NCI-H1694 (cell line): ENCODE measurements around the gene PDE6D.
A peak's percentile ranks its signal among the peaks of the same experiment; 100 is the strongest.

Experiments
- DNase-seq: peaks from one replicate; lab custom pipeline; 2025; lab: John Stamatoyannopoulos, UW

PDE6D gene

DNA sequence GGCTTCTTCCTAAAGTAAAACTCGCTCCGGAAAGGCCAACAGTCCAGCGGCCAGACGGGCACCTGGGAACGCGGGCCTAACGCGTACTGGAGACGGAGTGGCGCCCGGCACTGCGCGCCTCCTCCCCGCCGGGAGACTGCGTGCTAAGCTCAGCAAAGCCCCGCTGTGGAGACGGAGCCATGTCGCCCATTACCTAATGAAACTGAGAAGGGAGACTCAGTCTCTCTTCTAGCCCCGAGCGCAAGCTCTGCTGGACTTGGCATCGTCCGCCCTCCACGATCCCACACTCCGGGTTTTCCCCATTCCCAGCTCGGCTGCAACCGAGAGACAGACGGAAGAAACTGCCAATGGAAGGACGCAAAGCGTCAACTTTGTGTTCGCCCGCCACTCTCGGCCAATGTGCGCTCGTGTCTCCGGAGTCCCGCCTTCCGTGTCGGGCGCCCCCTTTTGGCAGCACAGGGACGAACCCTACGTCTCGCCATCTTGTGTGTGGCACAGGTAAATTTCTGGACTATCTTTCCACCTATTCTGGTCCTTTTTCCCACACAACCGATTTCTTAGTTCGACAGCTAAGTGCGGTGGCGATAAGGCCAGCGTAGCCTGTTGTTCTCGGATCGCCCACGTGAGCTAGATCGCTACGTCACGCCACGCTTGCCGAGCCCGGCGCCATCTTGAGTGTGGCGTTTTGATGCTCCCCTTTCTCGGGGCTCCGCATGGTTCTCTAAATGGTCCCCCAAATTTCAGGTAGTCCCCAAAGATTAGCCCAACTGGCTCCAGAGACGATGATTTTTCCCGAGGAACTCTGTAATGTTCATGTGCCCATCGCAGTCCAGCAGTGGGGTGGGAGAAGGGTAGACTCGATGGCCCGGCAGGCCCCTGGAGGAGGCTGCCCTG is 74.1 kb downstream of the PDE6D start:
- DNase-seq = peak; percentile 97

DNA sequence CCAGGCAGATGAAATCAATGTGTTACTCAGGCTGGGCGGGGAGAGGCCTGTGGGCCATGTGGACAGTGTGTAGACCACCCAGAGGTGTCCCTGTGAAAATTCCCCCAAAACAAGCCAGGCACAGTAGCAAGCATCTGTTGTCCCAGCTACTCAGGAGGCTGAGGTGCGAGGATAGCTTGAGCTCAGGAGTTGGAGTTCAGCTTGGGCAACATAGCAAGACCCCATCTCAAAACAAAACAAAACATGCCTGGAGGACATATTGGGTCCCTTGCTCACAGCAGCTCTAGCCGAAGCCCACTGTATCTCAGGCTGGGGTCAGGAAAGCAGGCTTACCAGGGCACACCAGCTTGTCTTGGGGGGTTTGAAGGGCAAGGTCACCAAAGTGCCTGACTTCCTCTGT is 77.1 kb downstream of the PDE6D start:
- no peak for DNase-seq

DNA sequence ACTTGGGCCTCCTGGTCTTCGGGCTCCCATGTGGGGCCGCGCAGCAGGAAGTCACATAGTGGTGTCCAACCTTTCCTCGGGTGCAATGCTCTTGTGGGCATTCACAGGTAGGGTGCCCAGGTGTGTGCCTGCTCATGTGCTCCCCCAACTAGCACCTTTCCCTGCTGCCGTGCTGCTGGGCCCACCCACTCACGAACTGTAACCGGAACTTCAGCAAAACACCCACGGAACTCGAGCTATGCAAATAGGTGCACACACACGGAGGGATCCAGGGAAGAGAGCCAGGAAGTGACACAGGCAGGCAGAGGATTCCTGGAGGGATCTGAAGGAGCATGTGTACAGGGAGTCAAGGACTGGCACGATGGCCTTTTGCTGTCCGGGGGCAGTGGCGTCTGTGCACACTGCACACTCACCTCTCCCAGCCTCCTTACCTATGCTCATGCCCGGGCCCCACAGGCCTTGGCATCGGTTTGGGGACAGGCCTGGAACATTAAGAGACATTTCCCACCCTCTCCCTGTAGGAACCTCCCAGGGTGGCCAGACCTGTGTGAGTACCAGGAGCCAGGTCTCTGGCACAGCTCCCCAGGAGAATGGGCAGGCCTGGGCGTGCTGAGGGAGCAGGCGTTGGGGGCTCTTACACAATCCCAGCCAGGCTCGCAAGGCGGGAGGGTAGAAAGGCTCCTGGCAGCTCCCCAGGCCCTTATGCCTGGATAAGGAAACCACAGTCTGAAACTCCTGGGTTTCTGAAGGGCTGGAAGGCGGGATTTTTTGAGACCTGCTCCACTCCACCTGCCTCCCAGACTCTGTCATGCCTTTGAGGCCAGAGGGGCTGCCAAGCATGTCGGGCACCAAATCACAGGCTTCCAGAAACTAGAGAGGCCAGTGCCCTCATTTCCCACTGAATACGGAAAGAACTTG is 79.4 kb downstream of the PDE6D start:
- DNase-seq = peak; percentile 83

DNA sequence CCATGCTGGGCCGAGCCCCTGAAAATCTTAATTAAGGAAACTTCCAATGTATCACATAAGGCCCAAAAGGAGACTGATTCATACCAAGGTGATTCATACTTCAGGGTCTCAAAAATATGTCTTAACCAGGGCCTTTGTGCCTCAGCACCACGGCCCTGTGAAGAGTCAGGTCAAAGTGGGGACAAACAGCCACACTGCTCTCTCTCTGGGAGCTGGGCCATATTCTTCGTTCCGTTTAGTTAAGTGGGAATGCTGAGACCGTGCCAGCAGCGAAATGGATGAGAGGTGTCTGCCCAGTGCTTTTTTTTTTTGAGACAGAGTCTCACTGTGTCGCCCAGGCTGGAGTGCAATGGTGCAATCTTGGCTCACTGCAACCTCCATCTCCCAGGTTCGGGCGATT is 82.1 kb downstream of the PDE6D start:
- no peak for DNase-seq

DNA sequence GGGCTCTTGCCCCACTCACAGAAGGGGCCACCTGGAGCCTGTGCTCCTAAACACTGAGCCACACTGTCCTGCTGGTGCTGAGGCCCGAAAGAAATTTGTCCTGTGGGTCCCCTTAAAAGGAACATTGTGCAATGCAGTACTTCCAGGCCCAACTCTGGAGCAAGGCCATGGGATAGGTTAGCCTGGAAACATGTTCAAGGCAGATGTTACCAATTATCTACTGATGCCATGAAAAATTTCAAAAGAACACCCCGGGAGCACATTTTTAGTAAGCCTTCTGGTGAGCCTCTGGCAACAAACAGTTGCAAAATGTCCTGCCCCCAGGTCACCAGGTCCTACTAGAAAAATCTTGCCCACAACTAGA is 85.1 kb downstream of the PDE6D start:
- no peak for DNase-seq

DNA sequence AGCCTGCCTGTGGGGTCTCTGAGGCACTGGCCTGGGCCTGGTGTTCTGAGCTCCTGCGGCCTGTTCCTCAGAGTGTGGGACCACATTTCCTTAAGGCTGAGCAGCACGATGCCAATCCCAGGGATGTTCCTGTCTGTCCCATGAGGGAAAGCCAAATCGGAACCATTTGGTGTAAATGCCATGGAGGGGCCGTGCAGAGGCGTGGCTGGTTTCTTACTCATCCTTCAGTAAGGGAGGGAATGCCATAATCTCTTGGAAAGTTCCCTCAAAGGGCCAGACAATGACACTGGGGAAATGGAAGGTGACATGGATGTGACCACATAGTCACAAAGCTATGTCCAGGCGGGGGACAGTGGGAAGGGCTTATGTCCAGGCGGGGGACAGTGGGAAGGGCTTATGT is 87.1 kb downstream of the PDE6D start:
- no peak for DNase-seq

DNA sequence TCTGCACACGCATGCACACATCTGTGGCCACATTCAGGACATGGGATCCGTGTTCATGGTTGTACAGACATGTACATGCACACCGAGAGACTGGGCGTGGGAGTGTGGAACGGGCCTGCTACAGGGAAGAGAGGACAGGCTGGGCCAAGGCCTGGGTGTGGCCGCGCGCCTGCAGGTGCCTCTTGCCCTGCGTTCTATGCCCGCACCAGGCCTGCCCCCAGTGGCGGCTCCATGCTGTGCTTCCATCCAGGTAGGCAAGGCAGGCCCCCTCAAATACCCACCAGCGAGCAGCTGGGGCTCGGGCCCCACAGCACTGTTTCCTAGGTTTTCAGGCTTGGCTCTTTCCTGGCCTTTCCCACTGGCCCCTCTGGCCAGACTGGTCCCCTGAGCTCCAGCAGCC is 88.2 kb downstream of the PDE6D start:
- no peak for DNase-seq

DNA sequence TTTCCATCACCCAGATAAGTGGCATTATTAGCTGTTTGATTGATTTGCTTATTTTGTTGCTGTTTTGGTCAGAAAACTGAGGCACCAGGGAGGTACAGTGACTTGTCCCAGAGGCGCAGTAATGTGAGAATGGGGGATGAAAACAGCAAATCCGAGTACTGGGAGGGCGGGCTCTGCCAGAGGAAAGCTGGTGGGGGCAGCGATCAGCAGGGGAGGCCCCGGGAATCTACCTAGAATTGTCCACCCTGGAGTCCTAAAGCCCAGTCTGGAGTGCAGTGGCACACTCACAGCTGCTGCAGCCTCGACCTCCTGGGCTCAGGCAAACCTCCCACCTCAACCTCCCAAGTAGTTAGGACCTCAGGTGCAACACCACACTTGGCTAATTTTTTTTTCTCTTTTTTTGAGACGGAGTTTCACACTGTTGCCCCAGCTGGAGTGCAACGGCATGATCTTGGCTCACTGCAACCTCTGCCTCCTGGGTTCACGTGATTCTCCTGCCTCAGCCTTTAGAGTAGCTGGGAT is 89.8 kb downstream of the PDE6D start:
- no peak for DNase-seq

DNA sequence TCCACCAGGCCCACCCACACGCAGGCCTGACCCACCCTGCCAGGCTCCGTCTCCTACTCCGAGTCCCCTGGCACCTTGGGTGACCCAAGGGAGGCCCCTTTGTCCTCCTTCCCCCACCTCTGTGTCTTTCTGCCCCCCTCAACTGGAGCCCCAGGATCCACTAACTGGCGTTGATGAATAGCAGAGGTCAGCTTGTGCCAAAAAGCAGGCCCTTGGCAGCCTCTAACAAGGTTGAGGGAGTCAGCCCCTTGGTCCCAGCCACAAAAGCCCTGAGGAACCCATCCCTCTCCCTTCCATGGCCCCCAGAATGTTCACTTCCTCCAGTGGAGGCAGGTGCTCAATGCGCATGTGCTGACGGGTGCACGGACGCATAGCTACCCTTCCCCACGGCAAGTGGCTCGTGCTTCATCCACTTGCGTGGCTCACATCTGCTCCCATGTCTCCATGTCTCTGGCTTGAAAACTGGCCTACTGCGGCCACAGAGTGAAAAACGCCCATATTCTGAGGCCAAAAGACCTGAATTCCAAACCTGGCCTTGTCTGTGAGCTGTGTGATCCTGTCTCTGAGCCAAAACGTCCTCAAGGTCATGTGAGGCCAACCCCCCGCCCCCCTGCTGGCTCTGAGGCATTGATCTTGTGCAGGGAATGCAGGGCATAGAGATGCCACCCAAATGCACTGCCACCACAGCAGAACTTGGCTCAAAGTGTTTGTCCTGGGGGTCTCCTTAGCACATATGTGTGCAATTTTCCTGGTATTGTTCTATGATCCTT is 91.8 kb downstream of the PDE6D start:
- DNase-seq = no peak

DNA sequence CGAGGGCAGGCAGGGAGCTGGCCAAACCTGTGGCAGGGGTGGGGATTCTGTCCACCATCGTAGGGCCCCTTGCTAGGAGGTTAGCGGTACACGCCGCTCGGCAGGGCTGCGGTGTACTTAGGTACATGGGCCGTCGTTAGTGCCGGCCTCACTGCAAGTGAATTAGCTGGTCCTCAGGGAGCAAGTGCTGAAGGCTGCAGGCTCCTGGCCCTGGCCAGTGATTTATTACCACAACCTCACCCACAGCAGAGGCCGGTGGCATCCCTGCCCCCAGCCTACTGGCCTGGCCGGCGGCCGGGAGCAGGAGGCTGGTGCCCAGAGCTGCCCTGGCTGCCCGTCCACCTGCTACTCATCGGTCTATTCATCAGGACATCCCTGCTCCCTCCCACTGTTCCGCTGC is 92.4 kb downstream of the PDE6D start:
- DNase-seq = no peak

DNA sequence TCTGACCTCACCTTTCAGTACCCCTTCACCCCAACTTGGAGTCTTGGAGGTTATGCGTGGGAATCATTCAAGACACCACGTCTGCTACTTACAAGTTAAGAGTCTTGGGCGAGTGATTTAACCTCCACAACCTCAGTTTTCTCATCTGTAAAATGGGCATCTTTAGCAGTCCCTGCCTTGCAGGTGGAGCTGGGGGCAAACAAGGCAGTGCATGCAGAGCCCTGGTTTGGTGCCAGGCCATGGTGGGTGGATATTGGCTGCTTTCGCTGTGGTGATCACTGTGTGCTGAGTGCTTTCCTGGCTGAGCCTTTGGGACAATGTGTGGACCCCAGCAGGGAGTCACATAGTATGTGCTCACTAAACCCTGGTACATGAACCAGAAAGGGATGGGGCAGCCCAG is 93.1 kb downstream of the PDE6D start:
- no peak for DNase-seq

DNA sequence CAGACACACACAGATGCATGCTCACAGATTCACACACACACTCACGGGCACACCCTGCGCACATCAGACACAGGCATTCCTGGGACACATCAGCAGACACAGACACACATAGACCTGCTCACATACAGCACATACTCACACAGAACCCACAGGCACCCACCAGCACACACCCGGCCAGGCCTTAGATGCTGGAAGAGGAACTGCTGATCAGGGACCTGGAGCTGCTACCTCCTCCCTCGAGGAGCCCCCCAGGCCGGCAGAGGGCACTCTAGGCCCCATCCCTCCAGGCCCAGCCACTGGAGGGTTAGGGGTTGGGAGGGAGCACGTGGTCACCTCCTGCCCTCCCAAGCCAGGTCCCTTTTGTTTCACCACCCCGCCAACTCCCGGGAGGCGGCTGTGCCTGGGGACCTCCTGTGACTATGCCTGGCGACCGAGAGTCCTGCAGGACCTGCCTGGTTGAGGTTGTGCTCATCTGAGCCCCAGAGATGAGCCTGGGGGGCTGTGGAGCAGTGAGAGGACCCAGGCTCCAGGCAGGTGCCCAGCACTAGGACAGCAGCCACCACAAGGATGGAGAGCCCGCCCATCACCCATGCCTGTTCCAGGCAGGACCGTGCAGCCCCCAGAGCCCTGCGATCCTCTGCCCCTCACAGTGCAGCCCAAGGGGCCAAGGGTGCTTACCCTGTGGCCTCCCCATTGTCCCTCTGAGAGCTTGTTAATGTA is 93.8 kb downstream of the PDE6D start:
- peak; percentile 78 for DNase-seq

DNA sequence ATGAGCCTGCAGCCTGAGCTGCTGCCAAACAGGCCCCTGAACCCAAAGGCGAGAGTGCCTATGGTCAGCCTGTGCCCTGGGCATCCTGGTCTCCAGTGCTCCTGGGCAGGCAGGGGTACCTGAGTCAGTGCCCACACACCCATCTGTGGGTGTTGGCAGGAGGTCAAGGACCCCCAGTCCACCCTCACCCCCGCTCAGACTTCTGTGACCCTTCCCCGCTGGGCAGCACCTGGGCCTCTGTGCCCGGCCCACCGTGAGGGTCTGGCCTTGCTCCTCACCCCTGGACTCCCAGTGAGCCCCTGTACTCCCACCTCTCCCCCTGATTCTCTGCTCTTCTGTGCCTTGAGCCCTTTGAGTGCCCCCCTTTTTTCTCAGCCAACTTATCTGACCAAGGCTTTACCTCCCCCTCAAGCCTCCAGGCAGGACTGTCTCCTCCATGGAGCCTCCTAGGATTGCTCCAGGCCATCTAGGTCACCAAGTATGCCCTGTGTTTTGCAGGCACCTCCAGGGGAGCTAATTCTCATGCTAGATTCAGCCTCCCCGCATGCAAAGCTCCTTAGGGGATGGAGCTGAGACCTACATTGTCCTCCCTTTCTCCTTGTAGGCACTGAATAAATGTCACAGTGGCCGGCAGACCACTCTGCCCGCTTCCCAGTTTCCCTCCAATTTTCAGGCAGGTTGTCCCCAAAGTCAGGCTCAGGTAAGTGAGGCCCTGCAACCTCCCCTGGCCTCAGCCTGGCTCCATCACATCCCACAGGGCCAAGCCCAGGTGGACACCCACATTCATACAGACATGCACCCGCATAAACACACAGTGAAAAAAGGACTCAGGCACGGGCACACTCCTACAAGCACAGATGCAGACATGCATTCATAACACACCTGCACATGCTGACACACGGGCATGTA is 94.6 kb downstream of the PDE6D start:
- DNase-seq = no peak

DNA sequence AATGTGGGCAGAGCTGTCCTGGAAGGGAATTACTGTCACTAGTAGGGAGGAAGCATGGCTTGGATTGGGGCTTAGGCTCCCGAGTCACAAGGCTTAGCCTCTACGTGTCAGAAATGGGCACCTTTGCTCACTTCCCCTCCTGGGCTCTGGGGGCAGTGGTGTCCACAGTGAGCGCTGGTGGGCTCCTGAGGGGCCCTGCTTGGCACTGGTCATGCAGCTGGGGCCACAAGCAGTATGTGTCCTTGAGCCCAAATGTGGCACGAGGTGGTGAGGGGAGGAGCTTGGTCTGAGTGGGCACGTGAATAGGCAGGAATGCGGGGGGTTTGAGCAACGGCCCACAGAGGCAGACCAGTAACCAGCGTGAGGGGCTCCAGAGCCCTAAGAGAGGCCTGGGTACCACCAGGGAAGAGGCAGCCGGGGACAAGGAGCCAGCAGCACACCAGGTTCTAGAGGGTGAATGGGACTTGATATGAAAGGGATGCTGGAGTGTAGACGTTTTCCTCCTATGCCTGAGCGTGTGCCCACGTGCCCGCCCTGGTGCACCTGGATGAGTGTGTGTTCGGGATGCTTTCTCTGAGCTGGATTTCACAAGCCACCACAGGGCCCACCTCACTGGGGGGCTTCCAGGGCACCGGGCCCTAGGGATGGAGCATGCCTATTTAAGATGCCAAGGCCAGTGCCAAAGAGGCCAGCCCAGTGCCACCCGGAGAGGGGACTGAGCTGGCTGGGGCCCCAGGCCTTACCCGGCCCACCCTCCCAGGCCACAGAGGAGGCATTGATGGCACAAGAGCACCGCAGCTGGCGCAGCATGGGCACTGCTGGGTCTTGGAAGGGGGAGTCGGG is 95.5 kb downstream of the PDE6D start:
- DNase-seq = peak; percentile 40

DNA sequence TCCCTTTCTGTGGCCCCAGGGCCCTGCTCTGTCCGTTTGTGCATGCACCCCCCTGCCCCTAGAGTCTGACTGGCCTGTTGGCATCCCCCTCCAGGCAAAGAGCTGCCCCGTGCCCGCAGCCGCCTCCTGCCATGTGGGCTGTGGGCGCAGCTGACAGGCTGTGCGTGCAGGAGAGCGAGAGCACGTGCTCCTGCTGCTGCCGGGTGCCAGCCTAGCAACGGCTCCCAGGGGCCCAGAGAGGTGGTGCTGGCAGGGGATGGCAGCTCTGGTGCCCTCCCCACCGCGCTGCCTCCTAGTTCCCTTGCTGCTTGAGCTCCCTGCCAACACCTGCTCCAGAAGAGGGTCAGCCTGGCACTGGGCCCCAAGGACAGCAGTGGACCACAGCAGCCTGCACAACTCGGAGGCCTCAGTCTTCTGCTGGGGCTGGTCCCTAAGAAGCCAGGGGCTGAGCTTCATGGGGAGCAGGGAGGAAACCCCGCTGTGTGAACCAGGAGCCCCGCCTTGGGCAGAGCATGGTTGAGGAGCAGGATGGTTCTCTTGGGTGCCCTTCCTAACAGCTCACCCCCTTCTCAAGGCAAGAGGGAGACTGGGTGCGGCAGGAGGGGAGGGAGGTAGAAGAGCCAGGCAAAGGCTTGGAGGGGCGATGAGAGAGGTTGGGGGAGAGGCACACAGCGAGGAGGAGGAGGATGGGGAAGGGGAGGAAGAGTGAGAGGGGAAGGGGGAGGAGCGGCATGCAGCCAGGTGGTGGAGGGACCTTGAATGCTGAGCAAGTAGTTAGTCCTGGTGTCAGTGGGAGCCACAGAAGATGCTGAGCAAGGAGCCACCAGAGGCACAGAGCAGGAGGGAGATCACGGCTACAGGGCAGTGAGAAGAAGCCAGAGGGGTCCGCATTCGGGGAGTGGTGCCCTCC is 96.5 kb downstream of the PDE6D start:
- peak; percentile 61 for DNase-seq

DNA sequence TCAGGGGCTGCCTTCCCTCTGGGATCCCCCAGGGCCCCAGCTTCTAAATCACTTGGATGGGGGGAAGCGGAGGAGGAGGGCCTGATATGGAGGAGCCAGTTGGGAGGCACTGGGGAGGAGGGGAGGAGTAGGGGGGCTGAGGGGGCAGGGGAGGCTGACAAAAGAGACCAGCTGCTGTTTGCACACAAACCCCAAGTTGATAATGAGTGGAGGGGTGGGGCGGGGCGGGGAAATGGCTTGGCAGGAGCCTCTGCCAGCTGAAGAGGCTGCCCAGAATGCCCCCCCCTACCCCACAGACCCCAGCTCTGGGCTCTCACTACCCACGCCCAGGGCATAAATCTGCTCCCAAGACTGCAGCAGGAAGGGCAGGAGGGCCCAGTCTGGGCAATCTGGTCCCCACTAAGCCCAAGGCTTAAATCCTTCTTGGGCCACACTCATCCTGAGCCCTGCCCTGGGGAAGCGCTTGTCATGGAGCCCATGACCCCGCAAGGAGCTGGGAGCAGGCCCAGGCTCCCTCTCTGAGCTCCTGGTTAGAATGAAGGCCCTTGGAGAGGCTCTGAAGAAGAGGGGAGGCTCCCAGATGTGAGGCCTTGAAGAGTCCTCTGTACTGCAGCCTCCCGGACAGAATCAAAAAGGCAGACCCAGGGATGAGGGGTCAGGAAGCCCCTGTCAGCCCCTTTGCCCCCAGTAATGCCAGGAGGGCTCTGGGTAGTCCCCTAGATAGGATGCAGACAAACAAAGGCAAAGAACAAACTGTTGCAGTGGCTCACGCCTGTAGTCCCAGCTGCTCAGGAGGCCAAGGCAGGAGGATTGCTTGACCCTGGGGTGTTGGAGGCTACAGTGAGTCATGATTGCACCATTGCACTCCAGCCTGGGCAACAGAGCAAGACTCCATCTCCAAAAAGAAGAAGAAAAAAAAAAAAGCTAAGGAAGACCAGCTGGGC is 97.5 kb downstream of the PDE6D start:
- DNase-seq = peak; percentile 79

DNA sequence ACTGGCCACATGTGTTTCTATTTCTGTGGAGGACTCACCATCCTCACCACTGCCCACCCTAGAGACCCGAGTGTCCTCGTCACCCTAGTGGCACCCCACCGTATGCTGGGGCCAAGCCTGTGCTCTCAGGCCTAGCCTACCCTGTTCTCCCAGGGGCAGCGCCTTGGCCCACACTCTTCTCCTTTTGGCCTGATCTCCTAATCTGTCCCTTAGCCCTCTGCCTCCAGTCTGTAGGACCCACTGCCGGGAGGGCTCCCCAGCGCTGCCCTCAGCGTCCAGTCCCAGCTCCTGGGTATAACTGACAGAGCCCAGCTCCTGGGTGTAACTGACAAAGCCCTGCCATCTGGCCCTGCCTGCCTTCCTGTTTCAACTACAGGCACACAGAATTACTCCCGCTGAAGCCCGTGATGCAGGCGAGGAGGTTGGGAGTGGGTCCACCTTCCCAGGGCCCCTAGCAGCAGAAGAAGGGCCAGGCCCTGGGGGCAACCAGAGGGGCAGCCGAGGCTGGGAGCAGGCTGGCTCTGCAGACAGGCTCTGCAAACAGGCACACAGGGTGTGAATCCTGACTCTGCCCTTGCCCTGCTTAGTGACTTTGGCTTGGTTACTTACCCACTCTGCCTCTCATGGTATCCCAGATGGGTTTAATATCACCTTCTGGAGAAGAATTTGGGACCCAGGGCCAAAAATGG is 98.3 kb downstream of the PDE6D start:
- peak; percentile 67 for DNase-seq
